Ammon's horn (tissue), 1 donor: ENCODE measurements around the gene LGR5.

ENCODE experiments used
- DNase-seq: peaks from one replicate; pipeline ENCODE4 v3.0.0-alpha.2; 2016; ENCODE audit warnings: low spot score

The LGR5 gene

DNA sequence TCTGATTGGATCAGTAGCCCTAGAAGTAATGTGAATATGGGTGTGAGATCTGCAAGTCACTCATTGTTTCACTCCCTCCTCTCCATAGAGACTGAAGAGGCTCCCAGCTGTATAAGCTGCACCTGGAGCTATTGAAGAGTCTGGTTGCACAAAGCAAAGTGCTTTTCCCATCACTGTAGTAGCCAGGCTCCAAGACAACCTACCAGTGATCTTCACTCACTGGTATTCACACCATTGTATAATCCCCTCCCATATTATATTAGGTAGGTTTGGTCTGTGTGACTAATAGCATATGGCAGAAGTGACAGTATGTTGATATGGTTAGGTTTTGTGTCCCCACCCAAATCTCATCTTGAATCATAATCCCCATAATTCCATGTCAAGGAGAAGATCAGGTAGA is 159.6 kb downstream of the LGR5 start:
- no peak for DNase-seq

- DNase-seq, result no peak
Observed at GRCh38 chr12:71601546-71601945, 161.9 kb downstream of the LGR5 start.

- no peak for DNase-seq
Observed at GRCh38 chr12:71602761-71603577, 163.4 kb downstream of the LGR5 start.

GRCh38 chr12:71605039-71605438 is 165.4 kb downstream of the LGR5 start:
- no peak for DNase-seq

DNA sequence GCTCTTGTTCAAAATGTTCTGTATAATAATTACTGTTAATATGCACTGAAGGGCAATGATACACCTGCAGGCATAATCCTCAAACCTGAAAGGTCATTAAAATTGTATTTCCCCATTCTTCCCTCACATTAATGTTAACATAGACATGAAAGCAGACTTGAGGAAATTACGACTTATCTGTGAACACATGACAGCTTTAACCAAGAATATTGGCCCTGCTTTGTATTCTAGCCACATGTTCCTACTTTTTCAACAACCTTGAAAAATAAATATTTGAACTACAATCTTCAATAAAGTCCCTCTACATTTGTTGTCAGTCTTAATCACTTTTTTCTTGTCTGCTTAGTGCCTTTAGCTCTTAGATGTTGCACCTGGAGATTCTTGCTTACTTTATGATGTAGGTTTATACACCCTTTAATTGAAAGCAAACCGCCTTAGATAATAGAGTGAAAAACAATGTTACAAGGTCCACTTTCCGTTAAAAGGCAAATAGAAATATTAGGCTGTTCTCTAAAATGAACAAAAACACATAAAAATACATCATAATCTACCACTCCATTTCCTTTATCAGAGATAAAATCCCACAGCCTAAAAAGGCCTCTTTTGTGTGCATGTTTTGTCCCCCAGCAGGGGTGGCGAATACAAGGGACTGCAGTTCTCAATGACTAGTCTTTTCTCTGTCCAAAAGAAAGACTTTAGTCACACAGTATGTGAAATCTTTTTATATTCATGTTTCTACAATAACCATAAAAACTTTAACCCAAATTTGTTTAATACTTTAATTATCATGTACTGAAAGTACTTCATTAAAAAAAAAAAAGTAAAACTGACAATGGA is 168.1 kb downstream of the LGR5 start:
- DNase-seq, result peak; percentile 47

- no peak for DNase-seq
Observed at GRCh38 chr12:71610031-71610795, 170.6 kb downstream of the LGR5 start.

DNA sequence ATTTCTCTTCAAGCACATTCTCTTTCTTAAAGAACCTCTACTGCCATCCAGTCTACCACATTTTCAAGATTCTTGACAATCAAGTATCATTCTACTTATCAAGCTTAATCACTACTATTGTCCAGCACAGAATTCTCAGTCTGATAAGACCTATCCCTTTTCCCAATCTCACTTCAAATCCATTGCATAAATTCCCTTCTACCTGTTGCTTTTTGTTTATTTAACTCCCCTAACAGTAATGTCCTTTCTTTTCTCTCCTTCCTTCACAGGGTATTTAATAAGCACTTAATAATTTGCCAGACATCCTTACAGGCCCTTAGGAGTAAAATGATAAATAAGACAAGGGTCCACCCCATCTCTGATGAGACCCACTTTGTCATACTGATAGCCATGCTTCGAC is 182.3 kb downstream of the LGR5 start:
- no peak for DNase-seq

- DNase-seq, result no peak
Observed at GRCh38 chr12:71625476-71625875, 185.9 kb downstream of the LGR5 start.

- no peak for DNase-seq
Observed at GRCh38 chr12:71626098-71626497, 186.5 kb downstream of the LGR5 start.

DNA sequence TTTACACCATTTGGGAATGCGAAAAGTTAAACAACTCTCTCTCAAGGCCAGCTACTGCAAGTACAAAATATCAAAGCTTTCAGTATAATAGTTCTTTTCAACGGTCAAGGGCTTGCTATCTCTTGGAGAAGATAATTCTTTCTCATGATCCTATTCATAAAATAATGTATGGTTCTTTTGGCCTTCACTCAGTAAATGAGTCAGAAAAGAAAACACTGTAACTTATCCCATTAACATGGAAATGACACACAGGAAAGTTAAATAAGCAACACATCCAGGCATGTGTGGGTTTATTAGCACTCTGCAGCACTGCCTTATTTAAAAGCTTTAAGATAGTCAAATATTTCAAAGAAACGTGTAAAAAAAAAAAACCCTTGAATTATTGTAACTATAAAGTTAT is 187.2 kb downstream of the LGR5 start:
- DNase-seq, result no peak

DNA sequence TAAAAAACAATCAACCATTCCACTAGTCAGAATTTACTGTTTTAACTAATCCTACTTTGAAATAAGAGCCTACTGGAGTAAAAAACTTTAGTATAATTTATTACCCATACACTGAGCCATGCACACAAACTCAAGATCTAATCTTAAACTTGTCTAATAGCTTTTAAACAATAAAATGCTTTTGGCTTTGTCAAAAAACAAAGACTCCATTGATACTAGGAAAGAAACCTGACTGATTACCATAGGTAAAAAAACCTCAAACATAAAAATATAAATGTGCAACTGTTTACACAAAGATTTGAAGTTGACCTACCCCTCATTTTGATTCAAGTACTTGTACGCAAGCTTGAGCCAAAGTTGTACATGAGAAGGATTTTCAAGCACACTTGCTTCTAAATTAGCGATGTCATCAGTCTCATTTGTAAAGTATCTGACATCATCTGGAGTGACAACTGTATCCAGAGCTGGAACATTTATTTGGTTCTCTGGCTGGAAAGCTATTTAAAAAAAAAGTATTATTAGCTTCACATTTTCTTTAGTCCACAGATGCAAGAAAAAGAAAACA is 187.9 kb downstream of the LGR5 start:
- no peak for DNase-seq
